OCI-LY3 (cell line): ENCODE data around the gene SELL.
"Not testable (repeated sequence)": the region's sequence is repeated elsewhere in the genome, so short reads cannot be mapped to it uniquely, and the experiment has no call there.

ENCODE experiments used
- EZH2phosphoT487 ChIP-seq: fragments of 200-600 bp; shearing (Covaris generic); IDR thresholded peaks from 2 replicates; pipeline ENCODE4 v1.6.1; 2018; ENCODE audit warnings: antibody characterized with exemption, mixed run types, low read depth
- TF ChIP-seq, protein P1 (sequence below): fragments of 200-600, 300-600 bp; sonication (generic); IDR thresholded peaks from 2 replicates; pipeline ENCODE4 v1.5.1; 2014; ENCODE audit warnings: antibody characterized with exemption, low read length, low read depth

DNA sequence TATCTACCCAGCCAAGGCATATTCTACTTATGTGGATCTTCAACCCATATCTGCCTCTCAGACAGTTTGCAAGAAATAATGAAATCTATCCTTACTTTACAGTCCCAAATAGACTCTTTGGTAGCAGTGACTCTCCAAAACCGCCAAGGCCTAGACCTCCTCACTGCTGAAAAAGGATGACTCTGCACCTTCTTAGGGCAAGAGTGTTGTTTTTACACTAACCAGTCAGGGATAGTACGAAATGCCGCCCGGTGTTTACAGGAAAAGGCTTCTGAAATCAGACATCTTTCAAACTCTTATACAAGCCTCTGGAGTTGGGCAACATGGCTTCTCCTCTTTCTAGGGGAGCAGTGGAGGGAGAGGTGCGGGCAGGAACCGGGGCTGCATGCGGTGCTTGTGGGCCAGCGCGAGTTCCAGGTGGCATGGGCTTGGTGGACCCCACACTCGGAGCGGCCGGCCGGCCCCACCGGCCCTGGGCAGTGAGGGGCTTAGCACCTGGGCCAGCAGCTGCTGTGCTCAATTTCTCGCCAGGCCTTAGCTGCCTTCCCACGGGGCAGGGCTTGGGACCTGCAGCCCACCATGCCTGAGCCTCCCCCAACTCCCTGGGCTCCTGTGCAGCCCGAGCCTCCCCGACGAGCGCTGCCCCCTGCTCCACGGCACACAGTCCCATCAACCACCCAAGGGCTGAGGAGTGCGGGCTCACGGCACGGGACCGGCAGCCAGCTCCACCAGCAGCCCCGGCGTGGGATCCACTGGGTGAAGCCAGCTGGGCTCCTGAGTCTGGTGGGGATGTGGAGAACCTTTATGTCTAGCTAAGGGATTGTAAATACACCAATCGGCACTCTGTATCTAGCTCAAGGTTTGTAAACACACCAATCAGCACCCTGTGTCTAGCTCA lies 43.5 kb downstream of the SELL start:
- TF ChIP-seq, protein P1, sequence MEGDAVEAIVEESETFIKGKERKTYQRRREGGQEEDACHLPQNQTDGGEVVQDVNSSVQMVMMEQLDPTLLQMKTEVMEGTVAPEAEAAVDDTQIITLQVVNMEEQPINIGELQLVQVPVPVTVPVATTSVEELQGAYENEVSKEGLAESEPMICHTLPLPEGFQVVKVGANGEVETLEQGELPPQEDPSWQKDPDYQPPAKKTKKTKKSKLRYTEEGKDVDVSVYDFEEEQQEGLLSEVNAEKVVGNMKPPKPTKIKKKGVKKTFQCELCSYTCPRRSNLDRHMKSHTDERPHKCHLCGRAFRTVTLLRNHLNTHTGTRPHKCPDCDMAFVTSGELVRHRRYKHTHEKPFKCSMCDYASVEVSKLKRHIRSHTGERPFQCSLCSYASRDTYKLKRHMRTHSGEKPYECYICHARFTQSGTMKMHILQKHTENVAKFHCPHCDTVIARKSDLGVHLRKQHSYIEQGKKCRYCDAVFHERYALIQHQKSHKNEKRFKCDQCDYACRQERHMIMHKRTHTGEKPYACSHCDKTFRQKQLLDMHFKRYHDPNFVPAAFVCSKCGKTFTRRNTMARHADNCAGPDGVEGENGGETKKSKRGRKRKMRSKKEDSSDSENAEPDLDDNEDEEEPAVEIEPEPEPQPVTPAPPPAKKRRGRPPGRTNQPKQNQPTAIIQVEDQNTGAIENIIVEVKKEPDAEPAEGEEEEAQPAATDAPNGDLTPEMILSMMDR = not testable (repeated sequence)
- not testable (repeated sequence) for TF ChIP-seq EZH2phosphoT487
